Type B pancreatic cell (in vitro differentiated cells): ENCODE results near the gene SCN4B. TPM values are rescaled to one million over a fixed set of nuclear protein-coding genes. Genes with fewer than 3 reads are reported as not detected.

Experiments used
- DNase-seq: peaks from one replicate; pipeline ENCODE4 v3.0.0; 2021; ENCODE audit warnings: mixed read lengths; ENCODE audit not compliant: unreplicated experiment; ENCODE audit errors: extremely low spot score
- H3K27ac Mint-ChIP-seq: 2 replicates; pipeline ENCODE4 v1.8.0; 2021; ENCODE audit warnings: mild to moderate bottlenecking, mixed read lengths
- H3K27me3 Mint-ChIP-seq: 2 replicates; pipeline ENCODE4 v1.8.0; 2021; ENCODE audit warnings: mixed read lengths
- H3K36me3 Mint-ChIP-seq: 2 replicates; pipeline ENCODE4 v1.8.0; 2021; ENCODE audit warnings: mixed read lengths
- H3K4me1 Mint-ChIP-seq: one replicate; pipeline ENCODE4 v1.8.0; 2021; ENCODE audit warnings: mixed read lengths; ENCODE audit not compliant: unreplicated experiment
- H3K4me3 Mint-ChIP-seq: 2 replicates; pipeline ENCODE4 v1.8.0; 2021; ENCODE audit warnings: mild to moderate bottlenecking, mixed read lengths
- H3K9me3 Mint-ChIP-seq: 2 replicates; pipeline ENCODE4 v1.8.0; 2021; ENCODE audit warnings: mixed read lengths
- total RNA-seq: library from RNA; stranded (reverse); gene quantifications from 2 replicates; pipeline ENCODE4 v1.2.1, GENCODE V29; 2021; ENCODE audit warnings: low replicate concordance
- TF ChIP-seq, protein P1 (sequence below): fragments of 200-600 bp; sonication (generic); conservative IDR thresholded peaks from 2 replicates; pipeline ENCODE4 v1.5.0; 2021; ENCODE audit warnings: antibody characterized with exemption, mild to moderate bottlenecking

The SCN4B gene
- total RNA-seq, 1 donor from 2014 or later, result 2.0 TPM

- Mint-ChIP-seq H3K27ac (no peak overlapping the region), H3K36me3 (no peaks in the 10 kb centered on the region), H3K9me3 (no peaks in the 10 kb centered on the region), H3K4me1 (peaks cover 11% of the 10 kb centered on the region), H3K4me3 (peak overlapping the region; percentile 65), H3K27me3 (peaks cover 93% of the 10 kb centered on the region)
- DNase-seq, result no peak
- TF ChIP-seq, protein P1, sequence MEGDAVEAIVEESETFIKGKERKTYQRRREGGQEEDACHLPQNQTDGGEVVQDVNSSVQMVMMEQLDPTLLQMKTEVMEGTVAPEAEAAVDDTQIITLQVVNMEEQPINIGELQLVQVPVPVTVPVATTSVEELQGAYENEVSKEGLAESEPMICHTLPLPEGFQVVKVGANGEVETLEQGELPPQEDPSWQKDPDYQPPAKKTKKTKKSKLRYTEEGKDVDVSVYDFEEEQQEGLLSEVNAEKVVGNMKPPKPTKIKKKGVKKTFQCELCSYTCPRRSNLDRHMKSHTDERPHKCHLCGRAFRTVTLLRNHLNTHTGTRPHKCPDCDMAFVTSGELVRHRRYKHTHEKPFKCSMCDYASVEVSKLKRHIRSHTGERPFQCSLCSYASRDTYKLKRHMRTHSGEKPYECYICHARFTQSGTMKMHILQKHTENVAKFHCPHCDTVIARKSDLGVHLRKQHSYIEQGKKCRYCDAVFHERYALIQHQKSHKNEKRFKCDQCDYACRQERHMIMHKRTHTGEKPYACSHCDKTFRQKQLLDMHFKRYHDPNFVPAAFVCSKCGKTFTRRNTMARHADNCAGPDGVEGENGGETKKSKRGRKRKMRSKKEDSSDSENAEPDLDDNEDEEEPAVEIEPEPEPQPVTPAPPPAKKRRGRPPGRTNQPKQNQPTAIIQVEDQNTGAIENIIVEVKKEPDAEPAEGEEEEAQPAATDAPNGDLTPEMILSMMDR, result no peak
Observed at GRCh38 chr11:118157186-118157895, 4.7 kb upstream of the SCN4B start.

DNA sequence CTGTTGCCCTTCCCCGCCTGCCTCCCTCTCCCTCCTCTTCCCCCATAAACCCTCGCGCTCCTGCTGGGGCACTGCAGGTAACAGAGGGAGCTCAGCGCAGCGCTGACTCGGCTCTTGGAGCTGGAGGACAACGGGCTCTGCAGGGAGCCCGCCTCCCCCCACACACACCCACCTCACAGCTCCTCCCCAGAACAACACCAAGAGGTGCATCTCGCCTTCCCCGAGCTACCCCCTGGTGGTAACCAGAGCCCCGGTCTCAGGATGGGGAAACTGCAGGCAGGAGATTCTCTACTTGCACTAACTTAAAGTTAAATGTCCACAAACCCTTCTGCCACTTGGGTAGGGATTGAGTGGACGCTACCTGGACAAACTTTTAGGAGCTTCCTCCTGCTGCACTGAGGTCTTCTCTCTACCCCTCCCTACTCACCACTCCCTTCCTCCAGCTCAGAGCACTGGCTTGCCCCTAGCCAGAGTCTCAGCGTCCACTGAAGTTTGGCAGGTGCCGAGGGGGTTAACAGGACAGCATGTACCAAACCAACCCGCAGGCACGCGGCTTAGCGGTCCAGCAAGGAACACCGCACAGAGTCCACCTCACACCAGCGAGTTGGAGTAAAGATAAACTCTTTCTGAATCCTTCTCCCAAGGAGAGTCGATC lies 4.0 kb upstream of the SCN4B start:
- H3K4me3 Mint-ChIP-seq, result peak overlapping the region; percentile 65
- no peaks in the 10 kb centered on the region for H3K36me3 Mint-ChIP-seq
- DNase-seq, result no peak

GRCh38 chr11:118155776-118156530 lies 3.3 kb upstream of the SCN4B start:
- no peaks in the 10 kb centered on the region for H3K36me3 Mint-ChIP-seq
- H3K27me3 Mint-ChIP-seq, result peaks cover 93% of the 10 kb centered on the region
- H3K4me3 Mint-ChIP-seq, result no peak overlapping the region
- H3K4me1 Mint-ChIP-seq, result peaks cover 11% of the 10 kb centered on the region
- no peak overlapping the region for H3K27ac Mint-ChIP-seq
- no peak for DNase-seq
- TF ChIP-seq, protein P1, result no peak
- no peaks in the 10 kb centered on the region for H3K9me3 Mint-ChIP-seq

More for the DNA sequence above, 4.0 kb upstream of the SCN4B start:
- TF ChIP-seq, protein P1, result no peak
- no peaks in the 10 kb centered on the region for H3K9me3 Mint-ChIP-seq
- H3K27ac Mint-ChIP-seq, result no peak overlapping the region
- peaks cover 11% of the 10 kb centered on the region for H3K4me1 Mint-ChIP-seq
- H3K27me3 Mint-ChIP-seq, result peaks cover 93% of the 10 kb centered on the region

- TF ChIP-seq, protein P1, result no peak
- peaks cover 11% of the 10 kb centered on the region for H3K4me1 Mint-ChIP-seq
- H3K36me3 Mint-ChIP-seq, result no peaks in the 10 kb centered on the region
- no peak for DNase-seq
- H3K27ac Mint-ChIP-seq, result peak overlapping the region; percentile 33
- peak overlapping the region; percentile 36 for H3K4me3 Mint-ChIP-seq
- H3K9me3 Mint-ChIP-seq, result no peaks in the 10 kb centered on the region
- peaks cover 95% of the 10 kb centered on the region for H3K27me3 Mint-ChIP-seq
Observed at GRCh38 chr11:118154641-118155040, 2.0 kb upstream of the SCN4B start.

GRCh38 chr11:118153976-118154375 lies 1.4 kb upstream of the SCN4B start:
- H3K4me1 Mint-ChIP-seq, result peaks cover 11% of the 10 kb centered on the region
- H3K27me3 Mint-ChIP-seq, result peaks cover 93% of the 10 kb centered on the region
- no peak for DNase-seq
- TF ChIP-seq, protein P1, result no peak
- no peaks in the 10 kb centered on the region for H3K36me3 Mint-ChIP-seq
- no peak overlapping the region for H3K27ac Mint-ChIP-seq
- H3K4me3 Mint-ChIP-seq, result peak overlapping the region; percentile 81
- H3K9me3 Mint-ChIP-seq, result no peaks in the 10 kb centered on the region
